HG03135 (cell line): ENCODE results near the gene SCGB1D2.

Experiments
- ATAC-seq: cut with Tn5 transposase; IDR thresholded peaks from one replicate; pipeline ENCODE4 v1.9.1; 2021; ENCODE audit warnings: mild to moderate bottlenecking, moderate library complexity; ENCODE audit not compliant: unreplicated experiment

The SCGB1D2 gene

DNA sequence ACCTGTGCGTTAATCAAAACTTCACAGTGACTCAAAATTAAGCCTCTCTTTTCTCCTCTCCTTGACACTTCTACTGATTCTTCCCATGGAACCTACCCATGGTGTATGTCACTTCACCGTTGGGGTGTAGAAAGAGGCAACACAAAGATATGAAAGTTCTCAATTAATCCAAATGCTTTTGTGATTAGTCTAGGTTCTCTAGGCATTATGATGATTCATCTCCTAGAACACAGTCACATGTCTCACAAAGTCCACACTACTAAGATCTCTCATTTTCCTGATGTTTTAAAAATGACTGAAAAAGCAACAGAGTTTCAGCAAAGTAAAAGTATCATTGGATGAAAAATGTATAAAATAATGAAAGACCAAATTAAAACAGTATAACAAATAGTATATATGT lies 14.2 kb downstream of the SCGB1D2 start:
- no peak for ATAC-seq

DNA sequence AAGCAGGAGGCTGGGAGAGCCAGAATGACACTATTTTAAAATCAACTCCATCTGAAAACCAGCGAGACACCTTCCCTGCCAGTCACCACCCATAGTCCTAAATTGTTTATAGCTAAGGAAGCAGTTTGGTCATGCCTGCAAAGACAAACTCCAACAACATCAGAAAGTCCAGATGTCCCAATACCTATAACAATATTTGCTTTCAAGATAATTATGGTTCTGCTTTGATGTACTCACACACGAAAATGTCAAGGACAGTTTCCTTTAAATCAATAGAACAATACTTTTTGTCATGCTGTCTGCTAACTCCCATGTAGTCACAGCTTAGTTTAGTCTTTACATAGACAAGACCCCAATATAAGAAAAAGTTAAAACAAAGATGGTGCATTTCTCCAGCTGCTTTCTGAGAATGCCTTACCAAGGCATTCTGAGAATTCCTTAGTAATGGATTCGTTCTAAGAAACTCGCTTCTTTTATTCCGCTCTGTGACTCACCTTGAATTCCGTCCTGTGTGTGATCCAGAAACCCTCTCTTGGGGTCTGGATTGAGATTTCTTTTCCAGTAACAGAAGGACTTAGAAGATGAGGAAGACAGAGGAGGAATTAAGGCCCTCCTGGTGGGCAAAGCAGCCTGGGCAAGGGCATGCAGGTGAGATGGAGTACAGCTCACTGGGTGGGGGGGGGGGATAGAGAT lies 18.4 kb downstream of the SCGB1D2 start:
- no peak for ATAC-seq

DNA sequence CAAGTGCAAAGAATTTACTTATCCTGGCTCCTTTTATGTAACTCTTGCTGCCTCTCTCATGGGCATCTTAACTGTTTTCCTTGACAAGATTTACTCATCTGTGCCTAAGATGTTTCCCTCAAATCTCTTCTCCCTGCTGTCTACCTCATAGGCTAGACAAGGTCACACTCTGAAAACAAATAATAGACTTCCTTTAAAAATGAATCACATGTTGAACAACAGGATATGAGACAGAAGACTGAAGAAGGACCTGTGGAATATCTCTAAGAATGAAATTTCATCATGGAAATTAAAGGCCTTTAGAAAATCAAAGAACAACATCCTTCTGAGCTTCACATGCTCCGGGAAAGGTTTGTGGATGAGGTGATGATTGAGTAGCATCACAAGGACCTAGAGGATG lies 22.0 kb downstream of the SCGB1D2 start:
- no peak for ATAC-seq

DNA sequence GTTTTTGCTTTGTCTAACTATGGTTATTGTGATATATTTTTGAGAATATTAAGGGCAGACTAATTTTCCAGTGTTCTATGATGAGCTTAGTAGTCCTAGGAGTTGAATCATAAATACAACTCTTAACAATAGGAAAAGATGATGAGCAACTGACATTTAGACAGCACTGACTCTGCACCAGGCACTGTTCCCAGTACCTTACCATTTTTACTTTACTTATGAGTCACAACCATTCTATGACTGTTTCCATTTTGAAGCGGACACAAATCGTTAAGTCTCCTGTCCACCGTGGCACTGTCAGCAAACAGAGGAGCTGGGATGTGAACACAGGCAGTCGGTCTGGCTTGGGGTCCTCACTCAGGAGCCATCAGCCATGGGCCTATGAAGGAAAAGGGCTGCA lies 24.5 kb downstream of the SCGB1D2 start:
- no peak for ATAC-seq

DNA sequence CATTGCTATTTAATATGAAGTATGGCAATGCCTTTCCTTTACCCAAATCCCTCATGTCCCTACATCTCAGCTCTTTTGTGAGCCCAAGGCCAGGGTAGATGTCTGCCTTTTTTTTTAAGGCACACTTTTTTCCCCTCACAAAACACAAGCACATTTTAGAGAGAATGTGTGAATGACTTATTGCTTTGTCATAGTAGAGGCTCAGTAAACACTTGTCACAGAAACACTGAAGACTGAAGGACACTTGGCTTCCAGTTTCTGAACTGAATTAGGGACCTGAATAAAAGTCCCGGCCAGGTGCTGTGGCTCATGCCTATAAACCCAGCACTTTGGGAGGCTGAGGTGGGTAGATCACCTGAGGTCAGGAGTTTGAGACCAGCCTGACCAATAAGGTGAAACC lies 25.0 kb downstream of the SCGB1D2 start:
- ATAC-seq, result no peak

DNA sequence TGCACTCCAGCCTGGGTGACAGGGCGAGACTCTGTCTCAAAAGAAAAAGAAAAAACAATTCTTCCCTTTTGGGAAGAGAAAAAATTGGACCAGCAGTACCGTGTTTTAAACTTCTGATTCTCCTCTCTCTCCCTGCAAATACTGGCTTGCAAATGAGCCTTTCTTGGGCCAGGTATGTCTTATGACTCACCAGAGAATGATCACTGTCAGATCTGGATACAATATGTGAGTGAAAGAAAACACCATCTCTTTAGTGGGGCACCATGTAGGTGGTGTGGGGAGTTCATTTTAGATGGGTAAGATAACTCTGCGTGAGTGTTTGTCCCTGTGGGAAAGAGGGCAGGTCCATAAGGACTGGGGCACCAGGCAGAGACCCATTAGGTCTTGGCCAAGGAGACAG lies 25.5 kb downstream of the SCGB1D2 start:
- ATAC-seq, result no peak

DNA sequence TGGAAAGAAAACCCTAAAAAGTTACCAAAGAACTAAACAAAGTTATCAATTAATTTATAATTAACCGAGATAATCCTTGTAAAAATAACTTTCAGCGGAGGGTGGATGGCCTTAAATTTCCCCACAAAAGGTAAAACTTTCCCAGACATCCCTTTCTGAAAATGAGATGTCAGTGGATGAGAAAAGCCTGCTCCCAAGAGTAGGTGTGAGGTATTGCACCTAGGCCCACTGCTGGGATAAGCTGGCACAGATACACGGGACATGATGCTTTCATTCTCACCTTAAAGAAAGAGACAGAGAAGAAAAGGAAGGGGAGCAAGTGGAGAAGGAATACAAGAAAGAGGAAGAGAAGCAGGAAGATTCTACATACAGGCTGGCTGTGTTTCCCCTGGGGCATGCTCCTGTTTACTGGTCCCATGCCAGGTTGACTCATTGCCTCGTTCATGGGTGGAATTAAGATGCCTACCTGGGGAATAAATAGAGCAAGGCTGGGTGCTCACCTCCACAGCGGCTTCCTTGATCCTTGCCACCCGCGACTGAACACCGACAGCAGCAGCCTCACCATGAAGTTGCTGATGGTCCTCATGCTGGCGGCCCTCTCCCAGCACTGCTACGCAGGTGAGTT lies 27.7 kb downstream of the SCGB1D2 start, which contains the start of gene SCGB2A2:
Gene SCGB2A2, plus strand, starts transcription at position 505 of the 625 bp plus-strand sequence. Its CDS starts 59 bp downstream, at position 564.
- ATAC-seq, result no peak

DNA sequence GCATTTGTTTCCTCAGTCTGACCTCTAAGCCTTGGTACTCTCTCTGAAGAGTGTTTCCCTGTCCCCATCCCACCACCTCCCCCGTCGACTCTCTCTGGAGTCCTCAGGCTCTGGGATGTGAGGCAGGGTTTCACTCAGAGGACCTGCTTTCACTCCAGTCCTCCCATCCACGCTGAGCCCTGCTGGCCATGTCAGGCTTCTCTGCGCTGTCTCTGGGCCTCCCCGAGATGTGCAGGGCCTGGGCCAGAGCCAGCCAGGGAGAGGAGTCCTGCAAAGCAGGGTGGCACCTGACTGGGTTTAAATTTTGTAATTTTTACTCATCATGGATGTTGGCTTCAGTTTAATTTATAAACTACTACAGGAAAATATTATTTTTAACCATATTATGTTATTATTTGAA lies 31.2 kb downstream of the SCGB1D2 start:
- no peak for ATAC-seq

DNA sequence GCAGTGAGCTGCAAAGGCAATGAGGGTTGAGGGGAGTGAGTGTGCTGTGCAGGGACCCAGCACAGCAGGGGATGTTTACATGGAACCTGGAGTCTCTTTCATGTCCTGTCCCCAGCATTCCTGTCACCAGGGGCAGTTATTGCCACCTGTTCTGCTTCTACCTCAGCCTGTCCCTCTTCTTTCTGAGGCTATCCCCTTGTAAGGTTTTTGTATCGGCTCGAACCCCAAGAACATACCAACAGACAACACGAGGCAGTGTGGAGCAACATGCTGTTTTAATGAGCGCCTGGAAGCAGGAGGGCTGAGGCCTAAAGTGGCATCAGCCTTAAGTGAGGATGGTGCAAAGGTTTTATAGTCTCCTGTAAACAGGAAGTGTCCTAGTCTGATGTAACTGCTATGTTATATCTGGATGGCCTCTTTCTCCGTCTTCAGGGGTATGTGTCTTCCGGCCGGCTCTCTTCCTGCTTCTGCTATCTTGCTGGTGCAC lies 31.8 kb downstream of the SCGB1D2 start:
- no peak for ATAC-seq

DNA sequence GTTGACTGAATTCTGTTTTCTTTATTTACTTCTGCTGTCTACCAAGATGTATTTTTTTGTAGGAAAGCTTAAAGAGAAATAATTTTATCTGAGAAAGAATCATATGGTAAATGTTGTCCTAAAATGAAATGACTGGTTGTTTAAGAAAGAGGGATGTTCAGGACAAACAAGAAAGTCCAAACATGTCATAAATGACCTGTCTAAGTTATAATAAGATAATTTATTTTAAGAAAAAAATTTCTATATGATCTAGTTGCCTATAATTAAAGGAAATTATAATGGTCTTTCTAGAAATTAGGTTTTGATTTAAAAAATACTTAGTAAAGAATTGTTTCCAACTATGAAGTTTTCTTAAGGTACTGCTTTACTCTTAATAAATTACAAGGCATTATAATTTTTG lies 38.4 kb downstream of the SCGB1D2 start:
- no peak for ATAC-seq
